Upper lobe of right lung (tissue), 1 donor: ENCODE results near the gene LAMA2. TPM values are rescaled to one million over a fixed set of nuclear protein-coding genes. Genes with fewer than 3 reads are reported as not detected.
A peak's percentile ranks its signal among the peaks of the same experiment; 100 is the strongest.
"Not testable (repeated sequence)": the region's sequence is repeated elsewhere in the genome, so short reads cannot be mapped to it uniquely, and the experiment has no call there.

Source experiments
- ATAC-seq: fragments of 200-7000 bp; cut with Tn5 transposase; one replicate; pipeline ENCODE4 v1.9.1; 2020; ENCODE audit warnings: mild to moderate bottlenecking, moderate library complexity
- DNase-seq: peaks from one replicate; pipeline ENCODE4 v3.0.0-alpha.2; 2020
- H3K27ac ChIP-seq: fragments of 200-600 bp; one replicate; pipeline ENCODE4 v1.8.0; 2022
- H3K27me3 ChIP-seq: fragments of 200-600 bp; one replicate; pipeline ENCODE4 v1.8.0; 2022; ENCODE audit warnings: mild to moderate bottlenecking
- H3K36me3 ChIP-seq: fragments of 200-600 bp; one replicate; pipeline ENCODE4 v1.8.0; 2022
- H3K4me1 ChIP-seq: fragments of 200-600 bp; one replicate; pipeline ENCODE4 v1.8.0; 2022
- H3K4me3 ChIP-seq: fragments of 200-600 bp; one replicate; pipeline ENCODE4 v1.8.0; 2022; ENCODE audit warnings: mild to moderate bottlenecking
- H3K9me3 ChIP-seq: fragments of 200-600 bp; one replicate; pipeline ENCODE4 v1.8.0; 2022
- CTCF ChIP-seq: fragments of 200-600 bp; IDR thresholded peaks from one replicate; pipeline ENCODE4 v1.8.0; 2022; ENCODE audit warnings: antibody characterized with exemption
- intact Hi-C: fragments of 100-400 bp; cut with DNase I; formaldehyde crosslinking; loops from one replicate; pipeline ENCODE4 v1.11.0; 2022
- total RNA-seq: library from RNA; stranded (reverse); fragmentation: NEBNext Ultra II Directional; extraction: Animal tissue kit (Norgen Biotek cat#: 25700); gene quantifications from one replicate; pipeline ENCODE4 v1.2.1, GENCODE V29; 2021
- donor health status: DM: no; HTN: yes; CAD: no; lungs with severe emphysema.

LAMA2 gene
- total RNA-seq, 1 donor from 2014 or later = 42.1 TPM

- DNase-seq = no peak
- no peaks in the 10 kb centered on the region for H3K36me3 ChIP-seq
- ATAC-seq = no peak
- no peak overlapping the region for H3K27ac ChIP-seq
- H3K4me1 ChIP-seq = no peaks in the 10 kb centered on the region
- intact Hi-C loops = no loop called here
- H3K27me3 ChIP-seq = no peaks in the 10 kb centered on the region
- no peaks in the 10 kb centered on the region for H3K9me3 ChIP-seq
- H3K4me3 ChIP-seq = no peak overlapping the region
- TF ChIP-seq CTCF = no peak
Measured at GRCh38 chr6:129153257-129153656, 270.3 kb downstream of the LAMA2 start.

- ATAC-seq, H3K27ac ChIP-seq, H3K4me1 ChIP-seq, H3K27me3 ChIP-seq, H3K9me3 ChIP-seq, H3K36me3 ChIP-seq, DNase-seq, H3K4me3 ChIP-seq, intact Hi-C loops: not testable (repeated sequence)
Measured at GRCh38 chr6:129159242-129159641, 276.3 kb downstream of the LAMA2 start.

GRCh38 chr6:129162605-129163004, 279.7 kb downstream of the LAMA2 start:
- Histone ChIP-seq H3K4me3 (no peak overlapping the region), H3K27me3 (no peaks in the 10 kb centered on the region), H3K27ac (no peak overlapping the region), H3K4me1 (no peaks in the 10 kb centered on the region), H3K9me3 (no peaks in the 10 kb centered on the region), H3K36me3 (no peaks in the 10 kb centered on the region)
- intact Hi-C loops = no loop called here
- DNase-seq (no peak), ATAC-seq (no peak)
- no peak for TF ChIP-seq CTCF

- TF ChIP-seq CTCF = no peak
- H3K27me3 ChIP-seq = no peaks in the 10 kb centered on the region
- no peak overlapping the region for H3K27ac ChIP-seq
- no peaks in the 10 kb centered on the region for H3K36me3 ChIP-seq
- no peak for DNase-seq
- H3K4me3 ChIP-seq = no peak overlapping the region
- ATAC-seq = no peak
- H3K9me3 ChIP-seq = no peaks in the 10 kb centered on the region
- no peaks in the 10 kb centered on the region for H3K4me1 ChIP-seq
- intact Hi-C loops = no loop called here
Measured at GRCh38 chr6:129163551-129163950, 280.6 kb downstream of the LAMA2 start.

GRCh38 chr6:129164032-129164431, 281.1 kb downstream of the LAMA2 start:
- no peak for DNase-seq
- Histone ChIP-seq H3K4me3 (no peak overlapping the region), H3K36me3 (no peaks in the 10 kb centered on the region), H3K27me3 (no peaks in the 10 kb centered on the region), H3K9me3 (no peaks in the 10 kb centered on the region), H3K4me1 (no peaks in the 10 kb centered on the region), H3K27ac (no peak overlapping the region)
- intact Hi-C loops = no loop called here
- no peak for TF ChIP-seq CTCF
- ATAC-seq = no peak

- H3K27ac ChIP-seq, ATAC-seq, H3K4me1 ChIP-seq, intact Hi-C loops, H3K27me3 ChIP-seq, H3K9me3 ChIP-seq, H3K36me3 ChIP-seq: not testable (repeated sequence)
- H3K4me3 ChIP-seq = peak overlapping the region; percentile 6
- DNase-seq = peak; percentile 63
Measured at GRCh38 chr6:129172279-129172995, 289.5 kb downstream of the LAMA2 start.

- Histone ChIP-seq H3K36me3 (no peaks in the 10 kb centered on the region), H3K27me3 (no peaks in the 10 kb centered on the region), H3K27ac (no peak overlapping the region), H3K4me1 (no peaks in the 10 kb centered on the region), H3K4me3 (no peak overlapping the region), H3K9me3 (no peaks in the 10 kb centered on the region)
- intact Hi-C loops = no loop called here
- ATAC-seq (no peak), DNase-seq (no peak)
- TF ChIP-seq CTCF = no peak
Measured at GRCh38 chr6:129175066-129175465, 292.1 kb downstream of the LAMA2 start.
